ENCODE data around the gene CLIC4. TPM values are rescaled to one million over a fixed set of nuclear protein-coding genes. Genes with fewer than 3 reads are reported as not detected.
"Not testable (repeated sequence)": the region's sequence is repeated elsewhere in the genome, so short reads cannot be mapped to it uniquely, and the experiment has no call there.

Gene CLIC4
- total RNA-seq, 1 donor from 2014 or later: 136 TPM

DNA sequence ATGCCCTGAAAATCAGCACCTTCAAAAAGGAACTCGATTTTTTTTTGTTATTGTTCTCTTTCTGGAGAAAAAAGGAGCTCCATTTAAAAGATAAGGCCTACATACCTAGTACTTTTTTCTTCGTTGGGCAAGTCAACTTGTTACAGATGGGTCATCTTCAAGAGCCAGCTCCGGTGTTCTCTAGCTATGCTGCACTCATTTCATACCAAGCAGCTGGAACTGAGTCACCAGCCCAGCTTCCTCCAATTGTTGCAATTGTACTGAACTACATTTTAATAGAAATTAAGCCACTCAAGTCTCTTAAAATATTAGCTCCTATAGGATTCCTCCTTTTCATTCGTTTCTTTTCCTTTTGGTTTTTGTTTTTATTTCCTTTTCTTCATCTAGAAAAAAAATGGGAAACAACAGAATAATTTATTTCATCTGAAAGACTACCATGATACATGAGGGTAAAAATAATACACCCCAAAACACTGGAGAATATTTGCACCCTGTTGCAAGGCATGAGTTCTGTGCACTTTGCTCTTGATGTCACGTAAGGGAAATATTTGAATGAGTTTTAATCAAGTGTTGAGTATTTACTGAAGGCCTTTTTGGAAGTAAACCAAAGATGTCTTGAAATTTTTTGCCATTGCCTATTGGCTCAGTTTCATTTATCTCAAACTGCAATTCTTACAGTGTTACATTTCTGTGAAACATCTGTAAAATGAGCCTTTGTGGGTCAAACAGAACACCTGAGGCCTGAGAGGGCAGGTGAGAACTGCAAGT lies 60.5 kb downstream of the CLIC4 start:
- Mint-ChIP-seq H3K27me3 (ENCODE audit: low read depth) (no peaks in the 10 kb centered on the region), H3K4me3 (no peak overlapping the region), H3K9me3 (no peaks in the 10 kb centered on the region), H3K36me3 (peaks cover 11% of the 10 kb centered on the region), H3K4me1 (peaks cover 8% of the 10 kb centered on the region), H3K27ac (no peak overlapping the region)
- TF ChIP-seq, protein P1, sequence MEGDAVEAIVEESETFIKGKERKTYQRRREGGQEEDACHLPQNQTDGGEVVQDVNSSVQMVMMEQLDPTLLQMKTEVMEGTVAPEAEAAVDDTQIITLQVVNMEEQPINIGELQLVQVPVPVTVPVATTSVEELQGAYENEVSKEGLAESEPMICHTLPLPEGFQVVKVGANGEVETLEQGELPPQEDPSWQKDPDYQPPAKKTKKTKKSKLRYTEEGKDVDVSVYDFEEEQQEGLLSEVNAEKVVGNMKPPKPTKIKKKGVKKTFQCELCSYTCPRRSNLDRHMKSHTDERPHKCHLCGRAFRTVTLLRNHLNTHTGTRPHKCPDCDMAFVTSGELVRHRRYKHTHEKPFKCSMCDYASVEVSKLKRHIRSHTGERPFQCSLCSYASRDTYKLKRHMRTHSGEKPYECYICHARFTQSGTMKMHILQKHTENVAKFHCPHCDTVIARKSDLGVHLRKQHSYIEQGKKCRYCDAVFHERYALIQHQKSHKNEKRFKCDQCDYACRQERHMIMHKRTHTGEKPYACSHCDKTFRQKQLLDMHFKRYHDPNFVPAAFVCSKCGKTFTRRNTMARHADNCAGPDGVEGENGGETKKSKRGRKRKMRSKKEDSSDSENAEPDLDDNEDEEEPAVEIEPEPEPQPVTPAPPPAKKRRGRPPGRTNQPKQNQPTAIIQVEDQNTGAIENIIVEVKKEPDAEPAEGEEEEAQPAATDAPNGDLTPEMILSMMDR (IDR thresholded peaks at IDR 0.05; ENCODE audit: unreplicated experiment): no peak
- no peak for DNase-seq (ENCODE audit: low spot score in 2 of 2, unreplicated experiment in 2 of 2)

DNA sequence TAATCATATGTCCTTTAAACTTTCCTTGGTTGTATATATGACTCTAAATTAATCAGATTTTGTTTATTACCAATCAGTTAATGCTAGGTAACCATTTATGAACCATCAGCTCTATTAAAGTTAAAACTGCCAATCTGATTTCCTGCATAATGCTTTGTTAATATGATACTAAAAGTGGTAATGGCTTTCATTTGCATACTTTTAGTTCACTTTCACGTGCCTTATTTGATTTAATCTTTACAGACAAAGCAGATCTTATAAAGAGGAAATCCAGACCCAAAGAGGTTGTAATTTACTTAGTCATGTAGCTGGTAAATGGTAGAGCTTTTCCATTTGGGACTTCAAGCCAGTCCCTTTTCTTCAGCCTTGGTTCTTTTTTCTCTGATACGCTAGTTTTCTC lies 61.3 kb downstream of the CLIC4 start:
- TF ChIP-seq, protein P1 (IDR thresholded peaks at IDR 0.05; ENCODE audit: unreplicated experiment): no peak
- DNase-seq (ENCODE audit: low spot score in 2 of 2, unreplicated experiment in 2 of 2): no peak
- H3K4me1 Mint-ChIP-seq: peaks cover 3% of the 10 kb centered on the region
- H3K27me3 Mint-ChIP-seq (ENCODE audit: low read depth): no peaks in the 10 kb centered on the region
- no peaks in the 10 kb centered on the region for H3K9me3 Mint-ChIP-seq
- no peak overlapping the region for H3K4me3 Mint-ChIP-seq
- peaks cover 11% of the 10 kb centered on the region for H3K36me3 Mint-ChIP-seq
- peak overlapping the region; percentile 39 for H3K27ac Mint-ChIP-seq

DNA sequence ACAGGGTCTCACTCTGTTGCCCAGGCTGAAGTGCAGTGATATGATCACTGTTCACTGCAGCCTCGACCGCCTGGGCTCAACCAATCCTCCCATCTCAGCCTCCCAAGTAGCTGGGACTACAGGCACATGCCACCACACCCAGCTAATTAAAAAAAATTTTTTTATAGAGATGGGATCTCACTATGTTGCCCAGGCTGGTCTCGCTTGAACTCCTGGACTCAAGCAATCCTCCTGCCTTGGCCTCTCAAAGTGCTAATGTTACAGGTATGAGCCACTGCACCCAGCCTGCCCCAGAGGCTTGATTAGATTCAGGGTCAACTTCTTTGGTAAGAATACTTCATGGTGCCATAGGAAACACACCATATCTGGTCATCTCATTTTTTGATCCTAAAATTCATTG lies 66.2 kb downstream of the CLIC4 start:
- not testable (repeated sequence) for H3K4me1 Mint-ChIP-seq; H3K9me3 Mint-ChIP-seq; H3K27ac Mint-ChIP-seq; DNase-seq (ENCODE audit: low spot score in 2 of 2, unreplicated experiment in 2 of 2); H3K4me3 Mint-ChIP-seq; H3K27me3 Mint-ChIP-seq (ENCODE audit: low read depth)
- H3K36me3 Mint-ChIP-seq: peaks cover 25% of the 10 kb centered on the region

DNA sequence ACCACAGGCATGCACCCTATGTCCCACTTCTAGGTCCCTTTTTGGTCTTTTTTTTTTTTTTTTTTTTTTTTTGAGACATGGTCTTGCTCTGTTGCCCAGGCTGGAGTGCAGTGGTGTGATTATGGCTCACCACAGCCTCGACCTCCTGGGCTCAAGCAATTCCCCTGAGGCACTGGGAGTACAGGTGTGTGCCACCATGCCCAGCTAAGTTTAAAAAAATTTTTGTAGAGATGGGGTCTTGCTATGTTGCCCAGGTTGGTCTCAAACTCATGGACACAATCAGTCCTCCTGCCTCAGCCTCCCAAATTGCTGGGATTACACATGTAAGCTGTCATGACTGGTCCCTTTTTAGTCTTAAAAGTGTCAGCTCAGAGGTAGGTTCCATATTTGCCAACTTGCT lies 75.0 kb downstream of the CLIC4 start:
- not testable (repeated sequence) for DNase-seq (ENCODE audit: low spot score in 2 of 2, unreplicated experiment in 2 of 2); H3K27me3 Mint-ChIP-seq (ENCODE audit: low read depth); H3K4me3 Mint-ChIP-seq; H3K27ac Mint-ChIP-seq
- Mint-ChIP-seq H3K9me3 (peaks cover 18% of the 10 kb centered on the region), H3K4me1 (peaks cover 18% of the 10 kb centered on the region), H3K36me3 (peaks cover 27% of the 10 kb centered on the region)

DNA sequence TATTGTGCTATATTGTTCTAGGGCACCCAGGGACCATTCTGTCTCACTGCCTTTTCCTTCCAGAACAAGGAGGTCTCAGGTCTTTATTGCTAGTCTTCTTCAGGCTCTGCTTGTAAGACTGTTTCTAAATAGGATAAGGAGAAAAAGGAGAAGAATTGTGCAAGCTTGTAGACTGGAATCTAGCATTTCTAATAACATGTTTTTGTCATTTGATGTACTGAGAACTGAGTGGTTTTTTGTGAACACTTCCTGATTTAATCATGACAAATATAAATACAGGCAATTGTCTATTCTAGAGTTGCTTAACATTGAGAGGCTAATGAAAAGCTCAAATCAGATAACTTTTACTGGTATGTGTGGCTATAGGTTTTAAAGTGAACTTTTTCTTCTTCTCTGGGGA lies 77.6 kb downstream of the CLIC4 start:
- peaks cover 31% of the 10 kb centered on the region for H3K4me1 Mint-ChIP-seq
- peak overlapping the region; percentile 74 for H3K27ac Mint-ChIP-seq
- no peaks in the 10 kb centered on the region for H3K27me3 Mint-ChIP-seq (ENCODE audit: low read depth)
- TF ChIP-seq, protein P1 (IDR thresholded peaks at IDR 0.05; ENCODE audit: unreplicated experiment): no peak
- H3K4me3 Mint-ChIP-seq: no peak overlapping the region
- DNase-seq (ENCODE audit: low spot score in 2 of 2, unreplicated experiment in 2 of 2): no peak
- H3K36me3 Mint-ChIP-seq: peaks cover 6% of the 10 kb centered on the region
- no peaks in the 10 kb centered on the region for H3K9me3 Mint-ChIP-seq

DNA sequence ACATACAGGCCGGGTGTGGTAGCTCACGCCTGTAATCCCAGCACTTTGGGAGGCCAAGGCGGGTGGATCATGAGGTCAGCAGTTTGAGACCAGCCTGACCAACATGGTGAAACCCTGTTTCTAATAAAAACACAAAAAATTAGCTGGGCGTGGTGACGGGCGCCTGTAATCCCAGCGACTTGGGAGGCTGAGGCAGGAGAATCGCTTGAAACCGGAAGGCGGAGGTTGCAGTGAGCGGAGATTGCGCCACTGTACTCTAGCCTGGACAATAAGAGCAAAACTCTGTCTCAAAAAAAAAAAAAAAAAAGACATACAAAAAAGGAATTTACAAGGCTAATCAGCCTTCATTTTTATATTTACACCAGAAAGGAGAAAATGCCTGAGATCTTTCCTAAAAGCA lies 78.2 kb downstream of the CLIC4 start:
- not testable (repeated sequence) for H3K4me3 Mint-ChIP-seq; H3K27me3 Mint-ChIP-seq (ENCODE audit: low read depth); H3K9me3 Mint-ChIP-seq; H3K36me3 Mint-ChIP-seq; DNase-seq (ENCODE audit: low spot score in 2 of 2, unreplicated experiment in 2 of 2)
- peak overlapping the region; percentile 74 for H3K27ac Mint-ChIP-seq
- peaks cover 37% of the 10 kb centered on the region for H3K4me1 Mint-ChIP-seq

DNA sequence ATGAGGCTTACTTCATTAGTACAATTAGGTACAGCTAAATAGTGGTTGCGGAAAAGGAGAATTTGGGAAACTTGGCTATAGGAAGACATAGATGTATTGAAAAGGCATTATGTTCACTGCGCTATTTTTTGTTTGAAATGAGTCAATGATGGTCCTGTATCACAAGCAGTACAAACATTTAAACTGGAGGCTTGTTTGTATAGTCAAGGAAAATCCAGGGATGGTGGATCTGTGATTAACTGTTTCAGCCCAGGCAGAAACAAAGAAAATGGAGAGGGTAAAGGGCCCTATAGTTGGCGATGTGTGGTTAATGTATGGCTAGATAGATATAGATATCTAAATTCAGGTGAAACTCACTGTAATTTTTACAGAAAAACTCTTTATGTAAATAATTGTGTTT lies 79.9 kb downstream of the CLIC4 start:
- Mint-ChIP-seq H3K9me3 (no peaks in the 10 kb centered on the region), H3K4me1 (peaks cover 51% of the 10 kb centered on the region), H3K4me3 (no peak overlapping the region), H3K36me3 (peaks cover 4% of the 10 kb centered on the region), H3K27ac (peak overlapping the region; percentile 70), H3K27me3 (ENCODE audit: low read depth) (no peaks in the 10 kb centered on the region)
- TF ChIP-seq, protein P1 (IDR thresholded peaks at IDR 0.05; ENCODE audit: unreplicated experiment): no peak
- DNase-seq (ENCODE audit: low spot score in 2 of 2, unreplicated experiment in 2 of 2): no peak
